Measurements from ENCODE around the gene RTN1.

RTN1 gene

DNA sequence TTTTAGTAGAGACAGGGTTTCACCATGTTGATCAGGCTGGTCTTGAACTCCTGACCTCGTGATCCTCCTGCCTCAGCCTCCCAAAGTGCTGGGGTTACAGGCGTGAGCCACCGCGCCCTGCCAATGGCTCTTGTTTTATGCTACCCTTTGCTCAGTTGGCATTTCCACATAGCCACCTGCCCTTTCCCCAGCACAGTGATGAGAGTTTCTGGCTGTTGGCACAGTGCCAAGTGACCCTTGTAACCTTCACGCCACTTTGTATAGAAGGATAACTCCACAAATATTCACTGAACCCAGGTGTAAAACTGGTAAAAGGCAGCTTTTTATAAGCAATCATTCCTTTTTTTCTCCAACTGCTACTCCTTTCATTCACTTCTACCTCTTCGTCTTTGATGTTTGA, 275.5 kb downstream of the RTN1 start:
- TF ChIP-seq, protein P1, sequence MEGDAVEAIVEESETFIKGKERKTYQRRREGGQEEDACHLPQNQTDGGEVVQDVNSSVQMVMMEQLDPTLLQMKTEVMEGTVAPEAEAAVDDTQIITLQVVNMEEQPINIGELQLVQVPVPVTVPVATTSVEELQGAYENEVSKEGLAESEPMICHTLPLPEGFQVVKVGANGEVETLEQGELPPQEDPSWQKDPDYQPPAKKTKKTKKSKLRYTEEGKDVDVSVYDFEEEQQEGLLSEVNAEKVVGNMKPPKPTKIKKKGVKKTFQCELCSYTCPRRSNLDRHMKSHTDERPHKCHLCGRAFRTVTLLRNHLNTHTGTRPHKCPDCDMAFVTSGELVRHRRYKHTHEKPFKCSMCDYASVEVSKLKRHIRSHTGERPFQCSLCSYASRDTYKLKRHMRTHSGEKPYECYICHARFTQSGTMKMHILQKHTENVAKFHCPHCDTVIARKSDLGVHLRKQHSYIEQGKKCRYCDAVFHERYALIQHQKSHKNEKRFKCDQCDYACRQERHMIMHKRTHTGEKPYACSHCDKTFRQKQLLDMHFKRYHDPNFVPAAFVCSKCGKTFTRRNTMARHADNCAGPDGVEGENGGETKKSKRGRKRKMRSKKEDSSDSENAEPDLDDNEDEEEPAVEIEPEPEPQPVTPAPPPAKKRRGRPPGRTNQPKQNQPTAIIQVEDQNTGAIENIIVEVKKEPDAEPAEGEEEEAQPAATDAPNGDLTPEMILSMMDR (IDR thresholded peaks at IDR 0.05; ENCODE audit: insufficient read depth, low read depth, low read length, missing control alignments): no peak
- H3K4me3 ChIP-seq (ENCODE audit: low read depth, low read length): no peak overlapping the region
- DNase-seq (ENCODE audit: low read depth): no peak

DNA sequence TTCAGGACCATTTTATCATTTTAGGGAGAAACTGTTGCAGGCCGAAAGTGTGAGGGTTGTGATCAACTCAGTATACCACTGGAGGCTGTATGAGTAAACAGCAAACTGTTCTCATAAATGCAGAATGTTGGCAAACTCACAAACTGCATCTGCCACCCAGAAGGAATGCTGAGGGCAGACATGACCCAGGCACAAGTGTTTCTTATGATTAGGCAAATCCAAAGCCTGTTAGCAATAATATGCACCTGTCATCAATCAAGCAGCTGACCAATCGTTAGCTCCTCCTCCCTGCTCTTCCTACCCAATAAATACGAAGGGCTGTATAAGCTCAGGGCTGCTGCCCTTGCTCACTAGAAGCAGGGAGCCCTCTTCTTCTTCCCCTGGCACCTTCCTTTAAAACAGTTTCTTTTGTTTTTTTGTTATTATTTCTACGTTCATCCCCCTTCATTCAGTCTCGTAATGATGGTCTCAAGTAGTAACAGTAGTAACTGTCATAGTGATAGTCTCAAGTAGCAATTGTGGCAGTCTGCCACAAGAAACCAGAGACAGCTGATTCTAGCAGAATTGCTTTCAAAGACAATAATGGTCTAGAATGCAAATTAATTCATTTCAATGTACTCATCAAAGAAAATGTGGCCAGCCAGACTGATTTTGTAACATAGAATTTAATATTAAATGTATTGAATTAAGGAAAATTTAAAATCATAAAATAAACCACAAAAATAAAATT, 278.8 kb downstream of the RTN1 start:
- DNase-seq (ENCODE audit: low read depth): no peak
- TF ChIP-seq, protein P1 (IDR thresholded peaks at IDR 0.05; ENCODE audit: insufficient read depth, low read depth, low read length, missing control alignments): no peak
- H3K4me3 ChIP-seq (ENCODE audit: low read depth, low read length): no peak overlapping the region

DNA sequence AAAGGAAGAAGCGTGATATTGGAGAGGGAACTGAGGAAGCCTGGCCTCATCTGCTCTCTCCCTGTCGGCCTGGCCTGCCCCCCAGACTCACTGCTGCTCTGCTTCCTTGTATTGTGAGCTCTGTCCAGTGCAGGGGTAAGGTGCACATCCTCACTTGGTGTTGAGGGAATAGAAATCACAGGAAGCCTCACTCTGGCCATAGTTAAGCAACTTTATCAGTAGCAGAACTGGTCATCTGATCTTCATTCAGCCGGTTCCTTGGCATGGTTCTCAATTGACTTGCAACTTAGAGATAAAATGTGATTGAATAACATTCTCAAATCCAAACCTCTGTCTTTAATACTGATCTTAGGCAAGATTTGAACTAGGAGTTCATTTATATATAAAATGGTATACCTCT, 282.5 kb downstream of the RTN1 start:
- H3K4me3 ChIP-seq (ENCODE audit: low read depth, low read length): no peak overlapping the region
- no peak for DNase-seq (ENCODE audit: low read depth)
- TF ChIP-seq, protein P1 (IDR thresholded peaks at IDR 0.05; ENCODE audit: insufficient read depth, low read depth, low read length, missing control alignments): no peak

DNA sequence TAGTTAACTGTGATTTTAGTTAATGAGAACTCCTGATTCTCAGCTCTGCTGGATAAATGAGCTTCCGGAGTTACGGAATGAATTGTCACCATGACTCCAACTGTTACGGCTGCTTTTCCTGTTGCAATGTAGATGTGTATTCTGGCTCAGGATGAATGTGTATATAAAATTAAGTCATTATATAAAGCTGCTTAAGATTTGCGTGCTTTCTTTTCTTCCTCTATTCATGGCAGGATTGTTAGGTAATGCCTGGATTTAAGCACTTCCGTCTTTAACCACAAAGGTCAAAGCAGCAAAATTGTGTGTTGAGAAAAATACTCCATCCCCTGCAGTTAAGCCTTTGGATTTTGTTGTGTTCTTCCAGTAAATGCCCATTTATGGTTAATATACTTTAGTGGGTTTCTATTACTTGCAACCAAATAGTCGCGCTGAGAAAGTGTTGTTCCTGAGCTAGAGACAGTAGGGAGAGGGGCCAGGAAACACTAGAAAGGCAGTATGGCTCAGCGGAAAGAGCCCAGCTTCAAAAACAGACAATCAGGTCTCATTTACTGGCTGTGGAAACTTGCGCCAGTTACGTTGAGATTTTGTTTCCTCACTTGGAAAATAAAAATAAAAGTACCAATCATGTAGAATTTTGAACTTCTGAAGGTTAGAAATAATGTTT, 284.6 kb downstream of the RTN1 start:
- TF ChIP-seq, protein P1 (IDR thresholded peaks at IDR 0.05; ENCODE audit: insufficient read depth, low read depth, low read length, missing control alignments): no peak
- DNase-seq (ENCODE audit: low read depth): no peak
- H3K4me3 ChIP-seq (ENCODE audit: low read depth, low read length): no peak overlapping the region

DNA sequence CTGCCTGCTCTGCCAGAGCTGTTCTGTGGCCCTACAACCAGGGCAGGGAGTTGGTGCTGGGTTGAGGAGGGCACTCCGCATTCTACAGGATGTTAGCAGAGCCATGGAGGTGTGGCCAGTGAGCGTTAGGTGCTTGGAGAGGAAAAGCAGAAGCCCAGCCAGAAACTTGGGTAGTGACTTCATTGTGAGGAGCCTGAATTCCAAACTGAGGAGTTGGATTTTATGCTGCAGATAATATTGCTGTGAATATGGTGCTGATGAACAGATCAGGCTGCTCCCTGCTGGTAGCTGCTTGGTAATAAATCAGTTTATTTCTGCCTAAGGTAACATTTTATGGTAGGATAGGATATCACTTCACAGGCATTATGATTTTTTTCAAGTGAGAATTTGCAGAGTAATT, 286.8 kb downstream of the RTN1 start:
- DNase-seq (ENCODE audit: low read depth): no peak
- TF ChIP-seq, protein P1 (IDR thresholded peaks at IDR 0.05; ENCODE audit: insufficient read depth, low read depth, low read length, missing control alignments): no peak
- H3K4me3 ChIP-seq (ENCODE audit: low read depth, low read length): no peak overlapping the region

DNA sequence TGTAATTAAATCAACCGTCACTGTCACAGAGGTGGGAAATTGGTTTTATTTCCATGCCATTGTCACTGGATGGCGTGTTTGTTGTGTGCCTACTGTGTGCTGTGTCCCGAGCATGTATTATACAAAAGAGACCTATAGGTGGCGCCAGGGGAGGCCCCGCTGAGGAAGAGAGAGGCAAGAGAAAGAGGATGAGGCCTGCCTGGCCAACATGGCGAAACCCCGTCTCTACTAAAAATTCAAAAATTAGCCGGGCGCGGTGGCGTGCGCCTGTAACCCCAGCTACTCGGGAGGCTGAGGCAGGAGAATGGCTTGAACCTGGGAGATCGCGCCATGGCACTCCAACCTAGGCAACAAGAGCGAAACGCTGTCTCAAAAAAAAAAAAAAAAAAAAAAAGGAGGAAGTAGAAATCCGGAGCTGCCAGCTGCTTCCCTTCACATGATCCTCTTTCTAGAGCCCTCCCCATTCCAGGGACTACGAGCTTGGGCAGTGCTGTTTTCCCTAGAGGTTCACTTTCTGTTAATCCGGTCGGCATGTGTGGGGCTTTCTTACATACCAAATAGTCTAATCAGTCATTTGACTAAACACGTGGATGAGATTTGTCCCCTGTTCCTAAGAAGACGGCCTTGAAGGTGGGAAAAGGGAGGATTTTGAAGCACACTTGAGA, 287.6 kb downstream of the RTN1 start:
- no peak for DNase-seq (ENCODE audit: low read depth)
- no peak overlapping the region for H3K4me3 ChIP-seq (ENCODE audit: low read depth, low read length)
- TF ChIP-seq, protein P1 (IDR thresholded peaks at IDR 0.05; ENCODE audit: insufficient read depth, low read depth, low read length, missing control alignments): no peak
